HEK293 (cell line): ENCODE results near the gene NPHP4.

Experiments
- CTCF ChIA-PET: fragments of 350-600 bp; formaldehyde crosslinking; extraction: SDS; loops from one replicate; lab custom pipeline; 2021; ENCODE audit warnings: antibody characterized with exemption; lab: Yijun Ruan, JAX
- POLR2A ChIA-PET: fragments of 300-600 bp; formaldehyde crosslinking; extraction: SDS; loops from one replicate; lab custom pipeline; 2020; ENCODE audit warnings: antibody characterized with exemption, inconsistent platforms; lab: Yijun Ruan, JAX
- H3K27ac ChIP-seq: fragments of 200-500 bp; sonication (Bioruptor generic); 2 replicates; pipeline ENCODE4 v1.5.1; 2014; ENCODE audit warnings: low read depth, low read length, control low read depth, inconsistent platforms; ENCODE audit errors: extremely low read depth
- H3K36me3 ChIP-seq, 2 experiments: fragments of 200-500 bp in 1 of 2; sonication (Bioruptor generic) in 1 of 2; 1 replicate in 1 of 2; 2 replicates in 1 of 2; pipeline ENCODE4 v1.5.1; 2014 to 2017; ENCODE audit warnings: inconsistent platforms in 2 of 2, low read length in 2 of 2; ENCODE audit not compliant: control insufficient read depth in 2 of 2, insufficient read depth in 1 of 2
- H3K4me1 ChIP-seq: fragments of 200-500 bp; sonication (Bioruptor generic); 2 replicates; pipeline ENCODE4 v1.5.1; 2014; ENCODE audit warnings: mild to moderate bottlenecking, low read length, inconsistent platforms; ENCODE audit not compliant: control insufficient read depth, insufficient read depth
- H3K4me3 ChIP-seq: 2 replicates; pipeline ENCODE4 v1.5.1; 2011; ENCODE audit warnings: low read depth, mild to moderate bottlenecking, control low read depth, low read length, moderate library complexity
- H3K9me3 ChIP-seq: fragments of 200-500 bp; sonication (Bioruptor generic); 2 replicates; pipeline ENCODE4 v1.5.1; 2014; ENCODE audit warnings: low read depth, low read length, inconsistent platforms; ENCODE audit not compliant: control insufficient read depth, insufficient read depth
- HOXC10 ChIP-seq: sonication (generic); formaldehyde crosslinking; IDR thresholded peaks from 2 replicates; pipeline ENCODE4 v1.8.1; 2023; ENCODE audit warnings: mild to moderate bottlenecking, missing genetic modification reagents
- KLF1 ChIP-seq: fragments of 450-650 bp; formaldehyde crosslinking; IDR thresholded peaks from 2 replicates; pipeline ENCODE4 v1.5.1; 2016; ENCODE audit warnings: missing biosample characterization, missing genetic modification characterization
- RBAK ChIP-seq: fragments of 450-650 bp; formaldehyde crosslinking; IDR thresholded peaks from 2 replicates; pipeline ENCODE4 v1.5.1; 2016; ENCODE audit warnings: missing biosample characterization, missing genetic modification characterization
- SP3 ChIP-seq: fragments of 450-650 bp; formaldehyde crosslinking; IDR thresholded peaks from 2 replicates; pipeline ENCODE4 v1.5.1; 2016; ENCODE audit warnings: missing biosample characterization, missing genetic modification characterization
- ZBTB17 ChIP-seq: fragments of 450-650 bp; formaldehyde crosslinking; IDR thresholded peaks from 2 replicates; pipeline ENCODE4 v1.5.1; 2016; ENCODE audit warnings: missing biosample characterization, missing genetic modification characterization
- ZBTB7A ChIP-seq: fragments of 450-650 bp; formaldehyde crosslinking; IDR thresholded peaks from 2 replicates; pipeline ENCODE4 v1.5.1; 2016; ENCODE audit warnings: low read depth, missing biosample characterization, missing genetic modification characterization
- ZNF174 ChIP-seq: fragments of 450-650 bp; formaldehyde crosslinking; IDR thresholded peaks from 2 replicates; pipeline ENCODE4 v1.5.0; 2017; ENCODE audit warnings: missing biosample characterization, mild to moderate bottlenecking, missing genetic modification characterization
- ZNF221 ChIP-seq: fragments of 450-650 bp; formaldehyde crosslinking; IDR thresholded peaks from 2 replicates; pipeline ENCODE4 v1.5.1; 2017; ENCODE audit warnings: missing biosample characterization, missing genetic modification characterization, borderline replicate concordance
- ZNF23 ChIP-seq: fragments of 450-650 bp; formaldehyde crosslinking; IDR thresholded peaks from 2 replicates; pipeline ENCODE4 v1.5.1; 2016; ENCODE audit warnings: missing biosample characterization, missing genetic modification characterization, borderline replicate concordance
- ZNF335 ChIP-seq: fragments of 450-650 bp; formaldehyde crosslinking; conservative IDR thresholded peaks from 2 replicates; pipeline ENCODE4 v1.5.1; 2016; ENCODE audit warnings: missing biosample characterization, missing genetic modification characterization
- ZNF473 ChIP-seq: fragments of 450-650 bp; formaldehyde crosslinking; IDR thresholded peaks from 2 replicates; pipeline ENCODE4 v1.5.1; 2017; ENCODE audit warnings: missing biosample characterization, missing genetic modification characterization
- ZNF48 ChIP-seq: fragments of 450-650 bp; formaldehyde crosslinking; IDR thresholded peaks from 2 replicates; pipeline ENCODE4 v1.5.1; 2016; ENCODE audit warnings: missing biosample characterization, missing genetic modification characterization
- ZNF610 ChIP-seq: fragments of 450-650 bp; formaldehyde crosslinking; IDR thresholded peaks from 2 replicates; pipeline ENCODE4 v1.5.1; 2016; ENCODE audit warnings: missing biosample characterization, missing genetic modification characterization, borderline replicate concordance
- TF ChIP-seq, protein P1 (sequence below): fragments of 450-650 bp; formaldehyde crosslinking; IDR thresholded peaks from 2 replicates; pipeline ENCODE4 v1.5.1; 2017; ENCODE audit warnings: missing biosample characterization, missing genetic modification characterization
- TF ChIP-seq, protein P2 (sequence below): fragments of 450-650 bp; formaldehyde crosslinking; IDR thresholded peaks from 2 replicates; pipeline ENCODE4 v1.5.1; 2016; ENCODE audit warnings: missing biosample characterization, missing genetic modification characterization
- TF ChIP-seq, protein P3 (sequence below): fragments of 450-650 bp; formaldehyde crosslinking; IDR thresholded peaks from 2 replicates; pipeline ENCODE4 v1.5.1; 2016; ENCODE audit warnings: missing biosample characterization, missing genetic modification characterization
- TF ChIP-seq, protein P4 (sequence below): fragments of 450-650 bp; formaldehyde crosslinking; IDR thresholded peaks from 2 replicates; pipeline ENCODE4 v1.5.1; 2016; ENCODE audit warnings: missing biosample characterization, missing genetic modification characterization
- TF ChIP-seq, protein P5 (sequence below): fragments of 450-650 bp; formaldehyde crosslinking; IDR thresholded peaks from 2 replicates; pipeline ENCODE4 v1.5.1; 2016; ENCODE audit warnings: missing biosample characterization, missing genetic modification characterization
- TF ChIP-seq, protein P6 (sequence below): fragments of 450-650 bp; formaldehyde crosslinking; IDR thresholded peaks from 2 replicates; pipeline ENCODE4 v1.5.1; 2016; ENCODE audit warnings: missing biosample characterization, missing genetic modification characterization
- TF ChIP-seq, protein P7 (sequence below): fragments of 450-650 bp; formaldehyde crosslinking; IDR thresholded peaks from 2 replicates; pipeline ENCODE4 v1.5.1; 2016; ENCODE audit warnings: missing biosample characterization, missing genetic modification characterization

NPHP4 gene

DNA sequence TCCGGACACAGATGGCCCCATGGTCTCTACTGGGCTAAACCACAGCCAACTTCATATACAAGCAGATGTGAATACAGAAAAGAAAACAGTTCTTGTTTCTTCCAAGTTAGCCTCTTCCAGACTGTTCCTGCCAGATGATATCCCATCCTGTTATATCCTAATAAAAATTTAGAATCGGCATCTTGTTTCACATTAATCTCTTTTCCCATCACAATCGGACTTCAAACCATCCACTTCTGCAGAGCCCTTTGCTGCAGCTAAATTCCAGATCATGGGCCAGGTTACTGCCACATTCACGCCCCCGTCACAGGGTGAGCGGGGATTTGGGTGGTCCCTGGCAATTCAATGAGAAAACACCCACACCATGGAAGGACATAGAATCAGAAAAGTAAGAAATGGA is 57.2 kb downstream of the NPHP4 start (continued):
- TF ChIP-seq, protein P1, sequence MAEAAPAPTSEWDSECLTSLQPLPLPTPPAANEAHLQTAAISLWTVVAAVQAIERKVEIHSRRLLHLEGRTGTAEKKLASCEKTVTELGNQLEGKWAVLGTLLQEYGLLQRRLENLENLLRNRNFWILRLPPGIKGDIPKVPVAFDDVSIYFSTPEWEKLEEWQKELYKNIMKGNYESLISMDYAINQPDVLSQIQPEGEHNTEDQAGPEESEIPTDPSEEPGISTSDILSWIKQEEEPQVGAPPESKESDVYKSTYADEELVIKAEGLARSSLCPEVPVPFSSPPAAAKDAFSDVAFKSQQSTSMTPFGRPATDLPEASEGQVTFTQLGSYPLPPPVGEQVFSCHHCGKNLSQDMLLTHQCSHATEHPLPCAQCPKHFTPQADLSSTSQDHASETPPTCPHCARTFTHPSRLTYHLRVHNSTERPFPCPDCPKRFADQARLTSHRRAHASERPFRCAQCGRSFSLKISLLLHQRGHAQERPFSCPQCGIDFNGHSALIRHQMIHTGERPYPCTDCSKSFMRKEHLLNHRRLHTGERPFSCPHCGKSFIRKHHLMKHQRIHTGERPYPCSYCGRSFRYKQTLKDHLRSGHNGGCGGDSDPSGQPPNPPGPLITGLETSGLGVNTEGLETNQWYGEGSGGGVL (tag by site-specific recombination), result no peak
- TF ChIP-seq ZBTB17 (tag by site-specific recombination), result no peak
- TF ChIP-seq ZNF221 (tag by site-specific recombination), result no peak
- TF ChIP-seq, protein P2, sequence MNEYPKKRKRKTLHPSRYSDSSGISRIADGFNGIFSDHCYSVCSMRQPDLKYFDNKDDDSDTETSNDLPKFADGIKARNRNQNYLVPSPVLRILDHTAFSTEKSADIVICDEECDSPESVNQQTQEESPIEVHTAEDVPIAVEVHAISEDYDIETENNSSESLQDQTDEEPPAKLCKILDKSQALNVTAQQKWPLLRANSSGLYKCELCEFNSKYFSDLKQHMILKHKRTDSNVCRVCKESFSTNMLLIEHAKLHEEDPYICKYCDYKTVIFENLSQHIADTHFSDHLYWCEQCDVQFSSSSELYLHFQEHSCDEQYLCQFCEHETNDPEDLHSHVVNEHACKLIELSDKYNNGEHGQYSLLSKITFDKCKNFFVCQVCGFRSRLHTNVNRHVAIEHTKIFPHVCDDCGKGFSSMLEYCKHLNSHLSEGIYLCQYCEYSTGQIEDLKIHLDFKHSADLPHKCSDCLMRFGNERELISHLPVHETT (tag by site-specific recombination), result no peak
- TF ChIP-seq, protein P3, sequence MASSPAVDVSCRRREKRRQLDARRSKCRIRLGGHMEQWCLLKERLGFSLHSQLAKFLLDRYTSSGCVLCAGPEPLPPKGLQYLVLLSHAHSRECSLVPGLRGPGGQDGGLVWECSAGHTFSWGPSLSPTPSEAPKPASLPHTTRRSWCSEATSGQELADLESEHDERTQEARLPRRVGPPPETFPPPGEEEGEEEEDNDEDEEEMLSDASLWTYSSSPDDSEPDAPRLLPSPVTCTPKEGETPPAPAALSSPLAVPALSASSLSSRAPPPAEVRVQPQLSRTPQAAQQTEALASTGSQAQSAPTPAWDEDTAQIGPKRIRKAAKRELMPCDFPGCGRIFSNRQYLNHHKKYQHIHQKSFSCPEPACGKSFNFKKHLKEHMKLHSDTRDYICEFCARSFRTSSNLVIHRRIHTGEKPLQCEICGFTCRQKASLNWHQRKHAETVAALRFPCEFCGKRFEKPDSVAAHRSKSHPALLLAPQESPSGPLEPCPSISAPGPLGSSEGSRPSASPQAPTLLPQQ (tag by site-specific recombination), result no peak
- no peak for TF ChIP-seq ZNF610 (tag by site-specific recombination)
- no peak for TF ChIP-seq ZBTB7A (tag by site-specific recombination)
- TF ChIP-seq RBAK (tag by site-specific recombination), result no peak
- TF ChIP-seq, protein P4, sequence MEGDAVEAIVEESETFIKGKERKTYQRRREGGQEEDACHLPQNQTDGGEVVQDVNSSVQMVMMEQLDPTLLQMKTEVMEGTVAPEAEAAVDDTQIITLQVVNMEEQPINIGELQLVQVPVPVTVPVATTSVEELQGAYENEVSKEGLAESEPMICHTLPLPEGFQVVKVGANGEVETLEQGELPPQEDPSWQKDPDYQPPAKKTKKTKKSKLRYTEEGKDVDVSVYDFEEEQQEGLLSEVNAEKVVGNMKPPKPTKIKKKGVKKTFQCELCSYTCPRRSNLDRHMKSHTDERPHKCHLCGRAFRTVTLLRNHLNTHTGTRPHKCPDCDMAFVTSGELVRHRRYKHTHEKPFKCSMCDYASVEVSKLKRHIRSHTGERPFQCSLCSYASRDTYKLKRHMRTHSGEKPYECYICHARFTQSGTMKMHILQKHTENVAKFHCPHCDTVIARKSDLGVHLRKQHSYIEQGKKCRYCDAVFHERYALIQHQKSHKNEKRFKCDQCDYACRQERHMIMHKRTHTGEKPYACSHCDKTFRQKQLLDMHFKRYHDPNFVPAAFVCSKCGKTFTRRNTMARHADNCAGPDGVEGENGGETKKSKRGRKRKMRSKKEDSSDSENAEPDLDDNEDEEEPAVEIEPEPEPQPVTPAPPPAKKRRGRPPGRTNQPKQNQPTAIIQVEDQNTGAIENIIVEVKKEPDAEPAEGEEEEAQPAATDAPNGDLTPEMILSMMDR (tag by site-specific recombination), result no peak
- no peak for TF ChIP-seq HOXC10

DNA sequence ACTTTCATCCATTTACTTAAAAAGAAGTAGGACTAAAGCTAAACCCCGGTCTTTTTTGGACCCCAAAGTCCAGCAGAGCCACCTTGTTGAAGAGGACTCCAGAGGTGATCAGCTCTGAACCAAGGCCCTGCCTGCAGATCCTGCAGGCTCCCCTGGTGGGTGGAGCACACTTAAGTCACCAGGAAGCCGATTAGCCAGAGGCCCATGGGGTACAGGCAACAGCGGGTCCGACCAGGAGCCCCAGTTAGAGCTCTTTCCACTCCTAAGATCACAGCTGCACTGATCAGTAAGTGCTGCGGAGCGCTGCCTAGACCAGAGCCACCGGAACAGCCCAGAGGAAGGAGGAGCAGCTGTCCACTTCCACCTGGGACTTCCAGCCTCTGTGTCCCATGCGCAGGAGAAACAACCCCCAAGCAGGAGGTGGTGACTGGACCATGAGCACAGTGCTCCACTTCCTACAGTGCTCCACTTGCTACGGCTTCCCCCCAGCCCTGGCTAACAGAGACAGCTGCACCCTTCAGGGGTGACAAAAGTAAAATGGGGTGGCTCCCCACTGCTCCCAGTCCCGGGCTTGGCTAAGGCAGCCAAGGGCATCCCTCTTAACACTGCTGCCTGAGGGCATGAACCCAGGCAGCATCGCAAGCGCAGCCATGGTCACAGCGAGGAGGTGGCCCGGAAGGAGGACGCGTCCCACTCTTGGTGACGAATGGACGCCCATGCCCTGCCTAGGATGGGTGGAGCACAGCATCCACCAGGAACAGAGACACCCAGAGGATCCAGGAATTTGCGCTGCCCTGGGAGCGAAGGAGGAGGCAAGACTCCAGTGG is 58.0 kb downstream of the NPHP4 start:
- Histone ChIP-seq H3K27ac (no peak overlapping the region), H3K36me3 (peaks cover 0 to 46% of the 10 kb centered on the region in 2 experiments; a peak in 2 of 3 replicates), H3K4me1 (no peaks in the 10 kb centered on the region), H3K9me3 (no peaks in the 10 kb centered on the region), H3K4me3 (no peak overlapping the region)
- ChIA-PET POLR2A (no interaction called here), CTCF (no interaction called here)
- TF ChIP-seq ZNF335 (no peak), ZNF48 (tag by site-specific recombination) (no peak), ZNF473 (no peak), ZNF23 (tag by site-specific recombination) (no peak), KLF1 (tag by site-specific recombination) (no peak), ZNF610 (tag by site-specific recombination) (no peak), ZNF174 (tag by site-specific recombination) (no peak), SP3 (no peak)
- TF ChIP-seq, protein P5, sequence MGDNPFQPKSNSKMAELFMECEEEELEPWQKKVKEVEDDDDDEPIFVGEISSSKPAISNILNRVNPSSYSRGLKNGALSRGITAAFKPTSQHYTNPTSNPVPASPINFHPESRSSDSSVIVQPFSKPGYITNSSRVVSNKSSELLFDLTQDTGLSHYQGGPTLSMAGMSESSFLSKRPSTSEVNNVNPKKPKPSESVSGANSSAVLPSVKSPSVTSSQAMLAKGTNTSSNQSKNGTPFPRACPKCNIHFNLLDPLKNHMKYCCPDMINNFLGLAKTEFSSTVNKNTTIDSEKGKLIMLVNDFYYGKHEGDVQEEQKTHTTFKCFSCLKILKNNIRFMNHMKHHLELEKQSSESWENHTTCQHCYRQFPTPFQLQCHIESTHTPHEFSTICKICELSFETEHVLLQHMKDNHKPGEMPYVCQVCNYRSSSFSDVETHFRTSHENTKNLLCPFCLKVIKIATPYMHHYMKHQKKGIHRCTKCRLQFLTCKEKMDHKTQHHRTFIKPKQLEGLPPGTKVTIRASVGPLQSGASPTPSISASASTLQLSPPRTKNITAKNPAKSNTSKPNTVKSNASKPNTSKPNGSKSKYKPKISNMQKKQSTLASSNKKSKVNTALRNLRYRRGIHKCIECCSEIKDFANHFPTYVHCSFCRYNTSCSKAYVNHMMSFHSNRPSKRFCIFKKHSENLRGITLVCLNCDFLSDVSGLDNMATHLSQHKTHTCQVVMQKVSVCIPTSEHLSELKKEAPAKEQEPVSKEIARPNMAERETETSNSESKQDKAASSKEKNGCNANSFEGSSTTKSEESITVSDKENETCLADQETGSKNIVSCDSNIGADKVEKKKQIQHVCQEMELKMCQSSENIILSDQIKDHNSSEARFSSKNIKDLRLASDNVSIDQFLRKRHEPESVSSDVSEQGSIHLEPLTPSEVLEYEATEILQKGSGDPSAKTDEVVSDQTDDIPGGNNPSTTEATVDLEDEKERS, result no peak
- TF ChIP-seq, protein P6, sequence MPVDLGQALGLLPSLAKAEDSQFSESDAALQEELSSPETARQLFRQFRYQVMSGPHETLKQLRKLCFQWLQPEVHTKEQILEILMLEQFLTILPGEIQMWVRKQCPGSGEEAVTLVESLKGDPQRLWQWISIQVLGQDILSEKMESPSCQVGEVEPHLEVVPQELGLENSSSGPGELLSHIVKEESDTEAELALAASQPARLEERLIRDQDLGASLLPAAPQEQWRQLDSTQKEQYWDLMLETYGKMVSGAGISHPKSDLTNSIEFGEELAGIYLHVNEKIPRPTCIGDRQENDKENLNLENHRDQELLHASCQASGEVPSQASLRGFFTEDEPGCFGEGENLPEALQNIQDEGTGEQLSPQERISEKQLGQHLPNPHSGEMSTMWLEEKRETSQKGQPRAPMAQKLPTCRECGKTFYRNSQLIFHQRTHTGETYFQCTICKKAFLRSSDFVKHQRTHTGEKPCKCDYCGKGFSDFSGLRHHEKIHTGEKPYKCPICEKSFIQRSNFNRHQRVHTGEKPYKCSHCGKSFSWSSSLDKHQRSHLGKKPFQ (tag by site-specific recombination), result no peak
- TF ChIP-seq, protein P7, sequence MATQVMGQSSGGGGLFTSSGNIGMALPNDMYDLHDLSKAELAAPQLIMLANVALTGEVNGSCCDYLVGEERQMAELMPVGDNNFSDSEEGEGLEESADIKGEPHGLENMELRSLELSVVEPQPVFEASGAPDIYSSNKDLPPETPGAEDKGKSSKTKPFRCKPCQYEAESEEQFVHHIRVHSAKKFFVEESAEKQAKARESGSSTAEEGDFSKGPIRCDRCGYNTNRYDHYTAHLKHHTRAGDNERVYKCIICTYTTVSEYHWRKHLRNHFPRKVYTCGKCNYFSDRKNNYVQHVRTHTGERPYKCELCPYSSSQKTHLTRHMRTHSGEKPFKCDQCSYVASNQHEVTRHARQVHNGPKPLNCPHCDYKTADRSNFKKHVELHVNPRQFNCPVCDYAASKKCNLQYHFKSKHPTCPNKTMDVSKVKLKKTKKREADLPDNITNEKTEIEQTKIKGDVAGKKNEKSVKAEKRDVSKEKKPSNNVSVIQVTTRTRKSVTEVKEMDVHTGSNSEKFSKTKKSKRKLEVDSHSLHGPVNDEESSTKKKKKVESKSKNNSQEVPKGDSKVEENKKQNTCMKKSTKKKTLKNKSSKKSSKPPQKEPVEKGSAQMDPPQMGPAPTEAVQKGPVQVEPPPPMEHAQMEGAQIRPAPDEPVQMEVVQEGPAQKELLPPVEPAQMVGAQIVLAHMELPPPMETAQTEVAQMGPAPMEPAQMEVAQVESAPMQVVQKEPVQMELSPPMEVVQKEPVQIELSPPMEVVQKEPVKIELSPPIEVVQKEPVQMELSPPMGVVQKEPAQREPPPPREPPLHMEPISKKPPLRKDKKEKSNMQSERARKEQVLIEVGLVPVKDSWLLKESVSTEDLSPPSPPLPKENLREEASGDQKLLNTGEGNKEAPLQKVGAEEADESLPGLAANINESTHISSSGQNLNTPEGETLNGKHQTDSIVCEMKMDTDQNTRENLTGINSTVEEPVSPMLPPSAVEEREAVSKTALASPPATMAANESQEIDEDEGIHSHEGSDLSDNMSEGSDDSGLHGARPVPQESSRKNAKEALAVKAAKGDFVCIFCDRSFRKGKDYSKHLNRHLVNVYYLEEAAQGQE (tag by site-specific recombination), result no peak
